ENCODE data around the gene LMBR1. TPM values are rescaled to one million over a fixed set of nuclear protein-coding genes. Genes with fewer than 3 reads are reported as not detected.
A peak's percentile ranks its signal among the peaks of the same experiment; 100 is the strongest.

The LMBR1 gene
- total RNA-seq, 4 donors from 2014 or later, result 38.0 to 81.3 (median 56.4) TPM

GRCh38 chr7:156892081-156892800 lies 742 bp downstream of the LMBR1 start:
- H3K9me3 ChIP-seq, result no peaks in the 10 kb centered on the region
- no peaks in the 10 kb centered on the region for H3K27me3 ChIP-seq
- intact Hi-C loops (cut with DNase I), result loop anchor here (10.0 kb wide), 1 partner anchor 243 kb away; the partner anchor contains the start of gene UBE3C
- H3K4me3 ChIP-seq, result peak overlapping the region; percentile 79 to 92 (median 85)
- 3% methylated on average over 18 of the region's 57 CpGs for WGBS
- H3K36me3 ChIP-seq, result no peaks in the 10 kb centered on the region
- no peak for TF ChIP-seq EP300 (IDR thresholded peaks at IDR 0.05)
- TF ChIP-seq POLR2AphosphoS5 (IDR thresholded peaks at IDR 0.05), result no peak
- TF ChIP-seq POLR2A (IDR thresholded peaks at IDR 0.05; ENCODE audit: low read depth), result no peak
- no peak for TF ChIP-seq CTCF (IDR thresholded peaks at IDR 0.05)
- no peak for DNase-seq (ENCODE audit: extremely low spot score)
- H3K27ac ChIP-seq (replicated peaks in 1 of 4), result peak overlapping the region; percentile 90 to 96 (median 96)
- peaks cover 17 to 30% (median 28%) of the 10 kb centered on the region in 4 donors for H3K4me1 ChIP-seq

GRCh38 chr7:156889746-156890145 lies 3.2 kb downstream of the LMBR1 start:
- WGBS, result 94% methylated on average over 4 of the region's 4 CpGs
- Histone ChIP-seq H3K36me3 (no peaks in the 10 kb centered on the region), H3K4me3 (no peak overlapping the region), H3K27me3 (no peaks in the 10 kb centered on the region), H3K9me3 (no peaks in the 10 kb centered on the region), H3K4me1 (peaks cover 17 to 25% (median 19%) of the 10 kb centered on the region in 4 donors), H3K27ac (replicated peaks in 1 of 4) (no peak overlapping the region)
- TF ChIP-seq POLR2AphosphoS5 (IDR thresholded peaks at IDR 0.05) (no peak), POLR2A (IDR thresholded peaks at IDR 0.05; ENCODE audit: low read depth) (no peak), CTCF (IDR thresholded peaks at IDR 0.05) (no peak), EP300 (IDR thresholded peaks at IDR 0.05) (no peak)
- intact Hi-C loops (cut with DNase I), result loop anchor here (10.0 kb wide), 1 partner anchor 245 kb away; the partner anchor contains the start of gene UBE3C
- DNase-seq (ENCODE audit: extremely low spot score), result no peak

GRCh38 chr7:156889089-156889488 lies 3.9 kb downstream of the LMBR1 start:
- no peak overlapping the region for H3K4me3 ChIP-seq
- no peaks in the 10 kb centered on the region for H3K27me3 ChIP-seq
- intact Hi-C loops (cut with DNase I), result no loop called here
- no peaks in the 10 kb centered on the region for H3K36me3 ChIP-seq
- DNase-seq (ENCODE audit: extremely low spot score), result no peak
- no peak for TF ChIP-seq POLR2AphosphoS5 (IDR thresholded peaks at IDR 0.05)
- H3K9me3 ChIP-seq, result no peaks in the 10 kb centered on the region
- peaks cover 10 to 19% (median 13%) of the 10 kb centered on the region in 4 donors for H3K4me1 ChIP-seq
- H3K27ac ChIP-seq (replicated peaks in 1 of 4), result no peak overlapping the region
- WGBS, result 79% methylated on average over 1 of the region's 1 CpG

GRCh38 chr7:156886020-156886795 lies 6.8 kb downstream of the LMBR1 start:
- no peak overlapping the region for H3K27ac ChIP-seq (replicated peaks in 1 of 4)
- WGBS, result 92% methylated on average over 6 of the region's 6 CpGs
- intact Hi-C loops (cut with DNase I), result no loop called here
- no peak for TF ChIP-seq EP300 (IDR thresholded peaks at IDR 0.05)
- no peak for TF ChIP-seq CTCF (IDR thresholded peaks at IDR 0.05)
- TF ChIP-seq POLR2AphosphoS5 (IDR thresholded peaks at IDR 0.05), result no peak
- TF ChIP-seq POLR2A (IDR thresholded peaks at IDR 0.05; ENCODE audit: low read depth), result no peak
- peaks cover 0 to 5% (median 0%) of the 10 kb centered on the region in 4 donors for H3K36me3 ChIP-seq
- no peak for DNase-seq (ENCODE audit: extremely low spot score)
- H3K4me1 ChIP-seq, result peaks cover 0 to 6% (median 1%) of the 10 kb centered on the region in 4 donors
- no peak overlapping the region for H3K4me3 ChIP-seq
- no peaks in the 10 kb centered on the region for H3K27me3 ChIP-seq
- H3K9me3 ChIP-seq, result no peaks in the 10 kb centered on the region

- peaks cover 0 to 4% (median 0%) of the 10 kb centered on the region in 4 donors for H3K4me1 ChIP-seq
- DNase-seq (ENCODE audit: extremely low spot score), result no peak
- peaks cover 0 to 5% (median 0%) of the 10 kb centered on the region in 4 donors for H3K36me3 ChIP-seq
- no peak overlapping the region for H3K4me3 ChIP-seq
- TF ChIP-seq POLR2A (IDR thresholded peaks at IDR 0.05; ENCODE audit: low read depth) (no peak), EP300 (IDR thresholded peaks at IDR 0.05) (no peak), POLR2AphosphoS5 (IDR thresholded peaks at IDR 0.05) (no peak), CTCF (IDR thresholded peaks at IDR 0.05) (no peak)
- no peak overlapping the region for H3K27ac ChIP-seq (replicated peaks in 1 of 4)
- 68% methylated on average over 3 of the region's 3 CpGs for WGBS
- no peaks in the 10 kb centered on the region for H3K9me3 ChIP-seq
- H3K27me3 ChIP-seq, result no peaks in the 10 kb centered on the region
- intact Hi-C loops (cut with DNase I), result no loop called here
Measured at GRCh38 chr7:156881679-156882078, 11.3 kb downstream of the LMBR1 start.
